Mesothelial cell of epicardium (in vitro differentiated cells): ENCODE results near the gene RRM1. TPM values are rescaled to one million over a fixed set of nuclear protein-coding genes. Genes with fewer than 3 reads are reported as not detected.

Experiments used
- DNase-seq, 2 experiments: peaks; one replicate each; pipeline ENCODE4 v3.0.0; 2021; ENCODE audit warnings: low spot score in 2 of 2; ENCODE audit not compliant: unreplicated experiment in 2 of 2
- H3K27ac Mint-ChIP-seq: 2 replicates; pipeline ENCODE4 v1.8.0; 2021; ENCODE audit warnings: mixed read lengths
- H3K27me3 Mint-ChIP-seq: 2 replicates; pipeline ENCODE4 v1.8.0; 2021; ENCODE audit warnings: low read depth, mixed read lengths
- H3K36me3 Mint-ChIP-seq: 2 replicates; pipeline ENCODE4 v1.8.0; 2021; ENCODE audit warnings: mixed read lengths
- H3K4me1 Mint-ChIP-seq: 2 replicates; pipeline ENCODE4 v1.8.0; 2021; ENCODE audit warnings: mixed read lengths
- H3K4me3 Mint-ChIP-seq: 2 replicates; pipeline ENCODE4 v1.8.0; 2021; ENCODE audit warnings: mild to moderate bottlenecking, moderate library complexity, mixed read lengths
- H3K9me3 Mint-ChIP-seq: 2 replicates; pipeline ENCODE4 v1.8.0; 2021; ENCODE audit warnings: mixed read lengths
- total RNA-seq: library from RNA; stranded (reverse); gene quantifications from 3 replicates; pipeline ENCODE4 v1.2.1, GENCODE V29; 2021
- TF ChIP-seq, protein P1 (sequence below): fragments of 200-600 bp; sonication (generic); IDR thresholded peaks from one replicate; pipeline ENCODE4 v1.5.0; 2021; ENCODE audit warnings: antibody characterized with exemption; ENCODE audit not compliant: unreplicated experiment

RRM1 gene
- total RNA-seq, 1 donor from 2014 or later, result 58.6 TPM

DNA sequence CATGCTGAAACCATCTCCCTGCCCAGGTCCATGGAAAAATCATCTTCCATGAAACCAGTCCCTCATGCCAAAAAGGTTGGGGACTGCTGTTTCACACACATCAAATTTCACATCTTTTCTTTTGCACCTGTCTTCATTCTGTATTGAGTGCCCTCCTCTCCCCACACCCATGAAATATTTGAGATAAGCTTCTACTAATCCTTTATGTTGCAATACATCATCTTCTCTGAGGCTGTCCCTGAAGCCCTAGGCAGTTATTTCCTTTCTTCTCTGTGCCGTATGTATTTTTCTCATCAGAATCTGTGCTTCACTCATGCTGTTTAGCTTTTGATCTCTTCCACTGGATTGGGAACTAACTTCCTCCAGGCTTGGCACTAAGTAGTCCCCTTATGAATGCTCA is 40.0 kb upstream of the RRM1 start:
- no peak for DNase-seq
- Mint-ChIP-seq H3K4me1 (peaks cover 21% of the 10 kb centered on the region), H3K9me3 (peaks cover 4% of the 10 kb centered on the region), H3K36me3 (peaks cover 3% of the 10 kb centered on the region), H3K4me3 (no peak overlapping the region), H3K27me3 (no peaks in the 10 kb centered on the region), H3K27ac (no peak overlapping the region)
- TF ChIP-seq, protein P1, sequence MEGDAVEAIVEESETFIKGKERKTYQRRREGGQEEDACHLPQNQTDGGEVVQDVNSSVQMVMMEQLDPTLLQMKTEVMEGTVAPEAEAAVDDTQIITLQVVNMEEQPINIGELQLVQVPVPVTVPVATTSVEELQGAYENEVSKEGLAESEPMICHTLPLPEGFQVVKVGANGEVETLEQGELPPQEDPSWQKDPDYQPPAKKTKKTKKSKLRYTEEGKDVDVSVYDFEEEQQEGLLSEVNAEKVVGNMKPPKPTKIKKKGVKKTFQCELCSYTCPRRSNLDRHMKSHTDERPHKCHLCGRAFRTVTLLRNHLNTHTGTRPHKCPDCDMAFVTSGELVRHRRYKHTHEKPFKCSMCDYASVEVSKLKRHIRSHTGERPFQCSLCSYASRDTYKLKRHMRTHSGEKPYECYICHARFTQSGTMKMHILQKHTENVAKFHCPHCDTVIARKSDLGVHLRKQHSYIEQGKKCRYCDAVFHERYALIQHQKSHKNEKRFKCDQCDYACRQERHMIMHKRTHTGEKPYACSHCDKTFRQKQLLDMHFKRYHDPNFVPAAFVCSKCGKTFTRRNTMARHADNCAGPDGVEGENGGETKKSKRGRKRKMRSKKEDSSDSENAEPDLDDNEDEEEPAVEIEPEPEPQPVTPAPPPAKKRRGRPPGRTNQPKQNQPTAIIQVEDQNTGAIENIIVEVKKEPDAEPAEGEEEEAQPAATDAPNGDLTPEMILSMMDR, result no peak

DNA sequence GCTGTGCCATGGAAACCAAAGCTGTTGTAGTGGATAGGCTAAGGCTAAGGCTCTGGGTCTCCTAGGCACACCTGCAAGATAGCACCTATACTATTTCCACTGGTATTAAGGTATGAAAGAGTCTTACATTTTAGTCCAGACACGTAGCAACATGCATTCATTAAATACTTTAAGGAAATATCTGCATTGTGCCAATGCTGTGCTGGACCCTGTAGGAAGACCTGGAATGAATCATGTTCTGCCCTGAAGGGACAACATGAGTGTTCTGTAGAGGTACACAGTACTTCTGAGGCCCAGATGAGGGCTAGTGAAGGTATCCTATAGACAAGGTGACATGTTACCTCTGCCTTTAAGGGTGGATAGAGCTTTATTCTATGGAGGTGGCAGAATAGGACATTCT is 35.2 kb upstream of the RRM1 start:
- peaks cover 5% of the 10 kb centered on the region for H3K36me3 Mint-ChIP-seq
- H3K27ac Mint-ChIP-seq, result no peak overlapping the region
- TF ChIP-seq, protein P1, result no peak
- DNase-seq, result no peak
- no peak overlapping the region for H3K4me3 Mint-ChIP-seq
- H3K9me3 Mint-ChIP-seq, result no peaks in the 10 kb centered on the region
- H3K27me3 Mint-ChIP-seq, result no peaks in the 10 kb centered on the region
- peaks cover 22% of the 10 kb centered on the region for H3K4me1 Mint-ChIP-seq

DNA sequence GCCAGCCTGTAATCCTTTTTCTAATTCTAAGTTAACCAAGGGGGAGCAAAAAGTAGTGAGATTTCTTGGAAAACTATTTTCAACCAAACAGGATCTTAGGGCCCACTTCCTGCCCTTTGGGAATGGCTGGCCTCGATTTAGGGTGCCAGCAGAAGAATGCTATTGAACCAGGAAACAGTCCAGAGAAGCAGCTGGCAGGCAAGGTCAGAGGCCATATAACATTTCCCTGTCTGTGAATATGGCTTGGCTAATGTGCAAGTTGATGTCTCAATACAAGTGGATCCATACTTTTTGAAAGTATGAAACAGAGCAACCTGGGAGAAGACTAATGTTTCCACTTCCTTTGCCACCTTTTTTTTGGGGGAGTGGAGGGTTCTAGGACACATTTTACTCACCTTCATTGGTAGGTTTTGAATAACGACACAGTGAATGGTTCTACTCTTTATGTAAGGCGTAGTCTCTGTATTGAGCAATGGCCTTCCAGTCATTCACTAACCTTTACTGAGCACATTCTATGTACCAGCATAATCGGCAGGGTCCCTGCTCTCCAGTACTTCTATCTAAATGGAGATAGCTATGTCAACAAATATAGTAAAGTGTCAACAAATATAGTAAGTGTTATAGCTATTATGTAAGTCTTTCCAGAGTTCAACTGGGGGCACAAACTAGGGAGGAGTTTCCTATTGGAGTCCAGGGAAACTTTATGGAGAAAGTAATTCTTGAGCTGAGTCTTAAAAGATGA is 34.2 kb upstream of the RRM1 start:
- Mint-ChIP-seq H3K4me3 (no peak overlapping the region), H3K27me3 (no peaks in the 10 kb centered on the region), H3K4me1 (peaks cover 22% of the 10 kb centered on the region), H3K9me3 (no peaks in the 10 kb centered on the region), H3K36me3 (peaks cover 5% of the 10 kb centered on the region), H3K27ac (no peak overlapping the region)
- TF ChIP-seq, protein P1, result no peak
- no peak for DNase-seq

DNA sequence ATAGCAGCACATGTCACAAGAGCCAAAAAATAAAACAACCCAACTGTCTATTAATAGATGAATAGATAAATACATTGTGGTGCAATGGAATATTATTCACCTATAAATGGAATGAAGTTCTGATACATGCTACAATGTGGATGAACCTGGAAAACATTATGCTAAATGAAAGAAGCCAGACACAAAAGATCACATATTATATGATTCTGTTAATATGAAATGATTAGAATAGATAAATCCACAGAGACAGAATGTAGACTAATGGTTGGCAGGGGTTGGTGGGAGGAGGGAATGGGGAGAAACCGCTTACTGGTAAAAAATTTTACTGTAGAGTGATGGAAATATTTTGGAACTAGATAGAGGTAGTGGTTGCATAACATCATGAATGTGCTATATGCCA is 32.9 kb upstream of the RRM1 start:
- no peak for DNase-seq
- H3K27ac Mint-ChIP-seq, result no peak overlapping the region
- no peaks in the 10 kb centered on the region for H3K9me3 Mint-ChIP-seq
- H3K4me3 Mint-ChIP-seq, result no peak overlapping the region
- H3K27me3 Mint-ChIP-seq, result no peaks in the 10 kb centered on the region
- peaks cover 29% of the 10 kb centered on the region for H3K4me1 Mint-ChIP-seq
- peaks cover 5% of the 10 kb centered on the region for H3K36me3 Mint-ChIP-seq
- TF ChIP-seq, protein P1, result no peak

DNA sequence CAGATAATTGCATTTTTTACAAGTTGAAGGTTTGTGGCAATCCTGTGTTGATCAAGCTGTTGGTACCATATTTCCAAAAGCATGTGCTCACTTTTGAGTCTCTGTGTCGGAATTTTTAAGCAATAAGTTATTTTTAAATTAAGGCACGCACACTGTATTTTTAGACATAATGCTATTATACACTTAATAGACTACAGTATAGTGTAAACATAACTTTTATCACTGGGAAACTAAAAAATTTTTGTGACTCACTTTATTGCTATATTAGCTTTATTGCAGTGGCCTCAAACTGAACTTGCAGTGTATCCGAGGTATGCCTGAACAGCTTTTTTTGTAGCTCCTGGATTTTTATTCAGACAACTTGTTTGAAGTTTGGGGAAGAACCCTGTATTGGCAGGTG is 31.3 kb upstream of the RRM1 start:
- no peaks in the 10 kb centered on the region for H3K27me3 Mint-ChIP-seq
- no peaks in the 10 kb centered on the region for H3K9me3 Mint-ChIP-seq
- no peak overlapping the region for H3K27ac Mint-ChIP-seq
- peaks cover 5% of the 10 kb centered on the region for H3K36me3 Mint-ChIP-seq
- no peak overlapping the region for H3K4me3 Mint-ChIP-seq
- H3K4me1 Mint-ChIP-seq, result peaks cover 22% of the 10 kb centered on the region
- no peak for DNase-seq
- TF ChIP-seq, protein P1, result no peak
